OCI-LY7 (cell line): ENCODE results near the gene NACA. TPM values are rescaled to one million over a fixed set of nuclear protein-coding genes. Genes with fewer than 3 reads are reported as not detected.

Source experiments
- Bru-seq: library from RNA; stranded (reverse); fragments of 400-500 nt; gene quantifications from one replicate; lab custom pipeline; 2021; lab: Mats Ljungman, UMichigan
- BruChase-seq, 2 experiments: library from RNA; stranded (reverse); fragments of 400-500 nt; gene quantifications; one replicate each; lab custom pipeline; 2021; lab: Mats Ljungman, UMichigan
- BruUV-seq: library from RNA; stranded (reverse); fragments of 400-500 nt; replicated peaks from 2 replicates; lab custom pipeline; 2021; lab: Mats Ljungman, UMichigan
- CTCF ChIA-PET: fragments of 300-600 bp; sonication (Branson Sonifier 250); formaldehyde crosslinking; loops from one replicate; lab custom pipeline; 2022; ENCODE audit warnings: antibody characterized with exemption; ENCODE audit not compliant: unreplicated experiment; lab: Charles Lee
- POLR2A ChIA-PET: fragments of 300-600 bp; sonication (Branson Sonifier 250); formaldehyde crosslinking; loops from one replicate; lab custom pipeline; 2022; ENCODE audit warnings: antibody characterized with exemption; lab: Charles Lee
- DNase-seq: peaks from one replicate; pipeline ENCODE4 v3.0.0-alpha.2; 2015; ENCODE audit warnings: low spot score
- H2AFZ ChIP-seq: fragments of 200-600 bp; sonication (generic), shearing (Covaris generic); 2 replicates; pipeline ENCODE4 v1.6.1; 2014; ENCODE audit warnings: mild to moderate bottlenecking, antibody characterized with exemption, low read length, moderate library complexity
- H3K27ac ChIP-seq: fragments of 200-600 bp; sonication (generic); 2 replicates; pipeline ENCODE4 v1.5.1; 2014; ENCODE audit warnings: mixed run types, low read depth, mild to moderate bottlenecking, moderate library complexity, low read length, inconsistent platforms; ENCODE audit not compliant: poor library complexity, severe bottlenecking
- H3K36me3 ChIP-seq: fragments of 200-600 bp; sonication (generic); 2 replicates; pipeline ENCODE4 v1.6.1; 2014; ENCODE audit warnings: mild to moderate bottlenecking, antibody characterized with exemption, low read length, moderate library complexity, mixed read lengths; ENCODE audit not compliant: insufficient read depth
- H3K4me1 ChIP-seq: fragments of 200-600 bp; sonication (generic); 2 replicates; pipeline ENCODE4 v1.5.1; 2014; ENCODE audit warnings: mild to moderate bottlenecking, low read length; ENCODE audit not compliant: insufficient read depth, poor library complexity, severe bottlenecking
- H3K4me2 ChIP-seq: fragments of 200-600 bp; sonication (generic); 2 replicates; pipeline ENCODE4 v1.6.1; 2014; ENCODE audit warnings: mild to moderate bottlenecking, low read length
- H3K4me3 ChIP-seq: fragments of 200-600 bp; sonication (generic); 2 replicates; pipeline ENCODE4 v1.5.1; 2014; ENCODE audit warnings: mild to moderate bottlenecking, low read depth, low read length; ENCODE audit not compliant: poor library complexity, severe bottlenecking
- H3K79me2 ChIP-seq: fragments of 200-600 bp; sonication (generic); 2 replicates; pipeline ENCODE4 v1.6.1; 2016; ENCODE audit warnings: low read depth, mild to moderate bottlenecking, low read length, moderate library complexity, mixed read lengths; ENCODE audit not compliant: insufficient read depth
- H3K9me2 ChIP-seq: fragments of 200-600 bp; sonication (generic); 2 replicates; pipeline ENCODE4 v1.6.1; 2016; ENCODE audit warnings: mild to moderate bottlenecking, low read length, mixed read lengths; ENCODE audit not compliant: insufficient read depth
- H3K9me3 ChIP-seq: fragments of 200-600 bp; sonication (generic); 2 replicates; pipeline ENCODE4 v1.6.1; 2014; ENCODE audit warnings: mild to moderate bottlenecking, mixed run types, low read length, mixed read lengths
- H4K20me1 ChIP-seq: fragments of 200-600 bp; sonication (generic); 2 replicates; pipeline ENCODE4 v1.6.1; 2014; ENCODE audit warnings: mild to moderate bottlenecking, antibody characterized with exemption, low read length, moderate library complexity, mixed read lengths; ENCODE audit not compliant: insufficient read depth
- CTCF ChIP-seq: fragments of 200-600 bp; sonication (generic); conservative IDR thresholded peaks from 2 replicates; pipeline ENCODE4 v1.5.1; 2014; ENCODE audit warnings: mild to moderate bottlenecking, antibody characterized with exemption, low read length, moderate library complexity, mixed read lengths
- EZH2phosphoT487 ChIP-seq: fragments of 200-600 bp; sonication (generic); IDR thresholded peaks from 2 replicates; pipeline ENCODE4 v1.6.1; 2018; ENCODE audit warnings: low read depth, borderline replicate concordance, mild to moderate bottlenecking, mixed run types, antibody characterized with exemption, low read length, moderate library complexity, mixed read lengths
- intact Hi-C: fragments of 100-400 bp; cut with micrococcal nuclease; formaldehyde crosslinking; loops from one replicate; pipeline ENCODE4 v1.10.0; 2022; ENCODE audit not compliant: unreplicated experiment
- long read RNA-seq: library from polyadenylated mRNA; stranded (forward); transcript quantifications from one replicate; pipeline ENCODE4 v2.0.0, GENCODE V29; 2022
- total RNA-seq, 2 experiments: library from RNA; depleted of rRNA in 1 of 2; stranded (reverse); fragments of >200 nt in 1 of 2; shearing (Covaris generic) in 1 of 2; gene quantifications; 2 replicates each; pipeline ENCODE4 v1.2.3, GENCODE V29; 2014 to 2022

Gene NACA
- total RNA-seq (2014; rRNA removed; shearing (Covaris generic)) (1,560 and 1,723 TPM in 2 replicates), total RNA-seq (2022) (879 and 892 TPM in 2 replicates), Bru-seq, nascent RNA (percentile 95 among the genes with signal in this experiment), BruChase-seq, experiment 1, labeled RNA remaining after a 6-hour chase (percentile 98 among the genes with signal in this experiment), BruChase-seq, experiment 2, labeled RNA remaining after a 2-hour chase (percentile 95 among the genes with signal in this experiment)
- long read RNA-seq, transcript NACA-202 (8 exons, 1,059 nt), result minor isoform, 87 of 531 reads
- long read RNA-seq, transcript NACA-201 (8 exons, 2,690 nt), result major isoform, 396 of 531 reads
- long read RNA-seq, transcript NACA-204 (8 exons, 802 nt), result minor isoform, 23 of 531 reads
- long read RNA-seq, partial matches to known transcripts, result 12 of 531 reads
- long read RNA-seq, other reads (novel, unspliced or antisense), result 11 of 531 reads

- peak within 1 kb of the TSS; percentile 81 for H2AFZ ChIP-seq
- no peaks in the 10 kb centered on the region for H3K9me3 ChIP-seq
- TF ChIP-seq EZH2phosphoT487 (no peak), CTCF (no peak)
- peaks cover 55% of the 10 kb centered on the region for H3K79me2 ChIP-seq
- H3K4me1 ChIP-seq, result peaks cover 42% of the 10 kb centered on the region
- H3K4me3 ChIP-seq, result peak within 1 kb of the TSS; percentile 93
- H3K9me2 ChIP-seq, result no peaks in the 10 kb centered on the region
- BruUV-seq, result no TSS peak
- peak; percentile 97 for DNase-seq
- H3K27ac ChIP-seq, result peak within 1 kb of the TSS; percentile 91
- intact Hi-C loops, result loop anchor here (1.0 to 2.0 kb wide), 3 partner anchors 26 to 78 kb away; partner anchors contain the start of gene PTGES3
- H4K20me1 ChIP-seq, result peaks cover 40% of the 10 kb centered on the region
- peak within 1 kb of the TSS; percentile 83 for H3K4me2 ChIP-seq
- CTCF ChIA-PET, result interaction anchor here (0.5 to 0.8 kb wide), 2 partner anchors 37 to 45 kb away, joined by 4 to 5 read pairs; partner anchors contain the start of gene PTGES3
- POLR2A ChIA-PET, result interaction anchor here (0.5 to 2.9 kb wide), 12 partner anchors 20 to 561 kb away, joined by 3 to 10 read pairs (median 3); partner anchors contain the start of genes ATP5F1B and PTGES3
- peaks cover 82% of the 10 kb centered on the region for H3K36me3 ChIP-seq
These were observed at the start of gene NACA for GRCh38 chr12:56724972-56725722. NACA (minus strand) TSS chr12:56725299; CDS start chr12:56724521, 778 bp downstream.

DNA sequence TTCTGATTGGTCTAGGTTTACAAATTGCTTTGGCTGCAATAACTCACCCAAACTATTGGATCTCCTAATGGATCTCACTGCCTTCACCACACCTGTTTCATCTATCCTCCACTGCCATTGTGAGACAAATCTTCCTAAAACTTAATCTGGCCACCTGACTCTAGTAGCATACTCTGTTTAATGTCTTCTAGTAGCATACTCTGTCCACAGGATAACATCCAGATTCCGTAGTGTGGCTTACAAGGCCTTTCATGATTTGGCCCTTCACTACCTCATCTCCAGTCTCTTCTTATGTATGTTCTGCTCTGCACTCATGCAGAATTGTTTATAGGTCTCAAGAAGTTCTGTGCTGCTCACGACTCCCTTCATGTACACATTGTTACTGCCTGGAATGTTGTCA, 48.0 kb upstream of the NACA start:
- H3K4me3 ChIP-seq, result no peak overlapping the region
- no peaks in the 10 kb centered on the region for H4K20me1 ChIP-seq
- ChIA-PET CTCF (no interaction called here), POLR2A (no interaction called here)
- H3K36me3 ChIP-seq, result no peaks in the 10 kb centered on the region
- no TSS peak for BruUV-seq
- no peak for DNase-seq
- no peak overlapping the region for H3K27ac ChIP-seq
- no peaks in the 10 kb centered on the region for H3K79me2 ChIP-seq
- H3K9me2 ChIP-seq, result no peaks in the 10 kb centered on the region
- H2AFZ ChIP-seq, result no peak overlapping the region
- peaks cover 13% of the 10 kb centered on the region for H3K4me1 ChIP-seq
- intact Hi-C loops, result no loop called here
- no peak for TF ChIP-seq EZH2phosphoT487
- TF ChIP-seq CTCF, result no peak
- H3K9me3 ChIP-seq, result no peaks in the 10 kb centered on the region
- no peak overlapping the region for H3K4me2 ChIP-seq
